ENCODE measurements around the gene ADSS1.

ADSS1 gene

DNA sequence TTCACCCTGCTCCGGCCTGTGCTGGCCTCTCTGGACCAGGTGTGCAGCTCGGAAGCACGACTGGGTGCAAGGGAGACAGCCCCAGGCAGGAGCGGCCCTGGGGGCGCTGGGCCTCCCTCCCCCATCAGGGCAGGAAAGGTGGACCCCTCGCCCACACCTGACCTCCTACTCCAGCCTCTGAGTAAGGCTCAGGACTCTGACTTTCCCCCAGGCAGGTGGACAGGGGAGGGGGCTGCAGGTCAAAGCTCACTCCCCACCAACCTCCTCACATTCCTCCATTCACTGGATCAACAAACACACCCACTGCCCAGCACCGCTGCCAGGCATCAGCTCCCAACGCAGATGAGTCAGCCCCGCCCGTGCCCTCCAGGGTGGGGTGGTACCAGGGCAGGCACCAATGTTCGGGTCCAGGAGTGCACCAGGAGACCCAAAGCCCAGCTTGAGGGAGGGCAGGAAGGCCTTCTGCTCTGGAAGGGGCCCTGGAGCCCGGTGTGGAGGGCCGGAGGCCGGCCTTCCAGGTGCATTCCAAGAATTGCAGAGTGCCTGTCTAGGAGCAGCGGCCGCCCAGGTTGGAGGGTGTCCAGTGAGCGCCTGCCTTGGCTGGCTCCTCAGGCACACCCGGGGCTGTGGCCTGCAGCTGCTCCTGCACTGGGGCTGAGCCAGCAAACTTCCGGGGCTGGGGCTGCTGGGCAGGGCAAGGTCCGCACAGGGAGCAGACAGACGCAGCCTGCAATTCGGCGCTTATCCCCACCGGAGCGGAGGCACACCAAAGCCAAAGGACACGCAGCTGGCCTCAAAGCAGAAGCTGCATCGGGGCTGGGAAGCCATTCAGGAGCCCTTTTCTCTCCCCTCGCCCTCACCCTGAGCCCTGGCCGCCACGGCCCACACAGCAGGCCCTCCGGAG, 36.2 kb upstream of the ADSS1 start:
- no peak for DNase-seq (ENCODE audit: low read depth)

DNA sequence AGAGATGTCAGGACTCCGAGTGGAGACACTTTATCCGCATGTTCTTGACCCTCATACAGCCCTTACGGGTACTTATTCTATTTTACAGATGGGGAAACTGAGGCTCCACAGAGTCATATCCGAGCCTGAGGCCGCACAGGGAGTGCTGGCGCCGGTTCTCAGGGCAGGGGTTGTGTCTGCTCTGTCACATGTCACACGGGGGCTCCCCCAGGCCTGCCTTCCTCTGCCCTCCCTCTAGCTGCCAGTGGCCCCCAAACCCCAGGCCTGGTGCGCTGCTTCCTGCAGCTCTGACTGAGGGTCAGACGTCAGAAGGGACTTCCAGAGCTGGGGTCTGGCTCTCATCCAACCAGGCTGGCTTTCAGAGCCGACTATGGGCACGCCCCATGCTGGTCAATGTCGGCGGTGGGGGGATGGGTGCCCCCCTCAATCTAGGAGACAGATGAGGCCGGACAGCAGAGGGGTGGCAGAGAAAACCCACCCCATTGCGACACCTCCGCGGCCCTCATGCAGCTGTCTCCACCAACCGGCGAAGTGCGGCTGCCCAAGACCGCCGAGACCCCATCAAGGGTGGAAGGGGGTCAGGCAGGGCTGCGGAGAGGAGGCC, 35.4 kb upstream of the ADSS1 start:
- DNase-seq (ENCODE audit: low read depth), result no peak

GRCh38 chr14:104689109-104689880, 34.7 kb upstream of the ADSS1 start, which contains the start of gene INF2:
TSS of gene INF2 (plus strand) at chr14:104689618. CDS start at chr14:104701366, 11,748 bp downstream.
- DNase-seq (ENCODE audit: low read depth), result no peak

GRCh38 chr14:104689881-104690711, 33.9 kb upstream of the ADSS1 start:
- DNase-seq (ENCODE audit: low read depth), result no peak

GRCh38 chr14:104690861-104691455, 33.1 kb upstream of the ADSS1 start:
- DNase-seq (ENCODE audit: low read depth), result no peak

DNA sequence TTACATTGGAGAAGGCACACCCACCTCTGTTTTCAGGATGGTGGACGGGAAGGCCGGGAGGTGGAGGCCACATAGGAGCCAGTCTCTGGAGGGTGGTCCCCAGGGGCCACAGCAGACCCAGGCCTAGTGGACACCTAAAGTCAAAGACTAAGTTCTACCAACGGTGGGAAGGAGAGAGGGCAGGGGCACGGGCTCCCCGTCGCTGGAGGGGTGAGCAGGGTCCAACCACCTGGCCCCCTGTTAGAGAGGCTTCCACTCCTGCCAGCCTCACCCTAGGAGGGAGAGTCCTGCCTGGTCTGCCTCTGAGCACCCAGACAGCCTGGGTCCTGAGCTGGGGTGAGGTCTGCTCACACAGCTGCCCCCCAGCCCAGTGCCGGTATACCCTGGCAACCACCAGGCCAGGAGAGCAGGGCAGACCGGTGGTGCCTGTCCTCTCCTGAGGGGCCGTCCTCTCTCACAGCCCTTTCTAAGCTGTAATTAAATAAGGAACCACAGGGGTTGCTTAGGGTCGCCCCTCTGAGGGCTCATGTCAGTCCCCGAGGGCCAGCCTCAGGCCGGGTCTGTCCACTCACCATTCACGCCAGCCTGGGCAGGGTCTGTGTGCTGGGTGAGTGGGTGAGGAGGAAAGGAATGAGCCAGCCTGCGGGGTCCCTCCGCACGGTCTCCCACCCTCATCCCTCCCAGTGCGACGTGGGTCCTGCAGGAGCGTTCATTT, 32.3 kb upstream of the ADSS1 start:
- no peak for DNase-seq (ENCODE audit: low read depth)

- no peak for DNase-seq (ENCODE audit: low read depth)
Measured at GRCh38 chr14:104692261-104692938, 31.6 kb upstream of the ADSS1 start.

- no peak for DNase-seq (ENCODE audit: low read depth)
Measured at GRCh38 chr14:104692939-104693315, 31.1 kb upstream of the ADSS1 start.

DNA sequence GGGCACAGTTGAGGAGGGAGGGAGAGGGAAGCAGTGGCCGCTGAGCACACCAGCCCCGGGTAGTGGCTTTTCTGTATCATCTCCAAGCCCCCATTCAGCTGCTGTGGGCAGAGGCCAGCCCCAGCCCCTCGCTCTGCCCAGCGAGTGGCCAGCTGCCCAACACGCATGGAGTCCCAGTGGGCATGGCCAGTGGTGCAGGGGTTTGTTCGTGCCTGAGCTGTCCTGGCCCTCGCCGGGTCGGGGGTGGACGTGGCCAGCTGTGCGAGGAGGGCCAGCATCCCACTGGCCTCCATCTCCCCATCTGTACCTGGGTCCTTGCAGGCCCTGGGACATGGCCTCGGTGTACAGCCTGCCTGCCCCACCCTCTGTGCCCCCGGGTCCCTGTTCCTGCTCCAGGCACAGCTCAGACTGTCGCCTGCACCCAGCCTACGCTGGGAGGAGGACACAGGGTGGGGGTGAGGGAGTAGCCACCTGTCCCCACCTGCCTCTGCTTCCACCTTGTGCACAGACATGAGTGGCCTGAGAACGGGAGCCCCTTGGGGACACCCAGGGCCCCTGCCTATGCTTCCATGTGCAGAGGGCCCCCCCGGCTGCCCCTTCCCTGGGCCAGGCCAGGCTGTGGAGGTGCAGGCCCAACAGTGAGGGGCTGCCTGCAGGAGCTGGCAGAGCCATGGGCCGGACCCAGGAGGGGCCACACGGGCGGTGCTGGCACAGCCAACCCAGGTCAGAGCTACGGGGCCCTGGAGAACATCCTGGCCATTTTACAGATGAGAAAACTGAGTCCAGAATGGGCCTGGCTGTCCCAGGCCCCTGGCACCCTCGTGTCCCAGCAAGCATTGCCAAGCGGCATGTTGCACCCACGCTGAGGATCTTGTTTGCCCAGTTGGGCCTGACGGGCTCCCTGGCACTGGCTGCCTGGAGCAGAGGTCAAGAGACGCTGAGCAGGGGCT, 30.3 kb upstream of the ADSS1 start:
- no peak for DNase-seq (ENCODE audit: low read depth)

DNA sequence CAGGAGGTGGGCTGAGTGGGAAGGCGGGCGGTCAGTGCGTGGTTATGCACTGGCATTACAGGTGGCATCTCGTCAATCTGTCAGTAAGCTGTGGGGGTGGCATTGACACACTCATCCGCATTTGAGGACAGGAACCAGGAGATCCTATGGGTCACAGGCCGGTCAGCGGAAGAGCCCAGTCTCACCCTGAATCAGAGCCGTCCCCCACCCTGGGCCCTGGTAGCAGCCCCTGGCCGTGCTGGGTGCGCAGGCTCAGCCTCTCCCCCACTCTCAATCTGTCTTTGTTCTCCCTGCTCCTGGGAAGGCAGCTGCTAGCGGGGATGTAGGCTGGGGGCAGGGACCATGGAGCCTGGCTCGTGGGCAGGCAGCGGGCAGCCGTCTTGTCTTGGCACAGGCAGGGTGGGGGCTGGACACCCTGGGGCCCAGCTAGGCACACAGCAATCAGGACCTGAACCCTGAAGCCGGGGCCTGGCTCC, 29.5 kb upstream of the ADSS1 start:
- no peak for DNase-seq (ENCODE audit: low read depth)

GRCh38 chr14:104694991-104695659, 28.9 kb upstream of the ADSS1 start:
- DNase-seq (ENCODE audit: low read depth), result no peak

- no peak for DNase-seq (ENCODE audit: low read depth)
Measured at GRCh38 chr14:104695660-104696000, 28.4 kb upstream of the ADSS1 start.

DNA sequence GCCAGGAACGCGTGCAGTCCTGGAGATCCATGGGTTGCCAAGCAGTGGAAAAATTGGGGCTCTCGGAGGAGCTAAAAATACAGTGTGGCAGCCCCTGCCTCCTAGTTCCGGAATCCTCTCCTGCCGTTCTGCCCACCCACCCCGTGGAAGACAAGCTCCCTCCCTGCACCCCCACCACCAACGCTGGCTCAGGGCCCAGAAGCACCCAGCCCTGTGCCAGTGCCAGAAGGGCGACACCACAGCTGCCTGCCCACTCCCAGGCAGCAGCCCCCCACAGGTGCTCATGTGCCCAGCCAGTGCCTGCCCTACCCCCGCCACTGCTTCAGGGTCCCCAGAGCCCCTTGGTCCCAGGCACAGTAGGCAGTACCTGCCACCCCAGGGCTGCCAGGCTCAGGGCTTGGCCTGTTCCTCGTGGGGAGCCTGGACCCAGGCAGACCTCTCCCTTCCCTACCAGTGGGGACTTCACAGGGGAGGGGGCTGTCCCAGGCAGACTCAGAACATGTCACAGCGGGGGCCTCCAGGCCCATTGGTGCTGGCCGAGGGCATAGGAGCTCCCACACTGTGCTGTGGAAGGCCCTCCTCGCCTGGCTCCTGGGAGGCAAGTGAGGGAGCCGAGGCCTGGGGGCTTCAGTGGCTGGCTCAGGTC, 27.2 kb upstream of the ADSS1 start:
- DNase-seq (ENCODE audit: low read depth), result no peak

DNA sequence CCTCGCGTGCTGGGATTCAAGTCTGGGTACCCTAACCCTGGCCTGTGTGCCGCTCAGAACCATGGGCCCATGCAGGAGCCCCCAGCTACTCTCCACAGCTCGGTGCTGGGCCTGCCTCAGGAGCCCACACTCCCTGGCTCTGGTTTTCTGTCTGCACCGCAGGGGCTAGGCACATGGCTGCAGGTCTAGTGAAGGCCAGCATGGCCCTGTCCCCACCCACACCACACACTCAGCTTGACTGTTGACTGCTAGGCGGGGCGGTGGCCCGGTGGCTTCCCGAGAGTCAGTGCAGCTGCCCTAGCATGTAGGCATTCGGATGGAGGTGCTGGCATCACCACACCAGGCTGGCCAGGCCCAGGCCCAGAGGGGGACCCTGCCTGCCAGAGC, 26.7 kb upstream of the ADSS1 start:
- DNase-seq (ENCODE audit: low read depth), result no peak

DNA sequence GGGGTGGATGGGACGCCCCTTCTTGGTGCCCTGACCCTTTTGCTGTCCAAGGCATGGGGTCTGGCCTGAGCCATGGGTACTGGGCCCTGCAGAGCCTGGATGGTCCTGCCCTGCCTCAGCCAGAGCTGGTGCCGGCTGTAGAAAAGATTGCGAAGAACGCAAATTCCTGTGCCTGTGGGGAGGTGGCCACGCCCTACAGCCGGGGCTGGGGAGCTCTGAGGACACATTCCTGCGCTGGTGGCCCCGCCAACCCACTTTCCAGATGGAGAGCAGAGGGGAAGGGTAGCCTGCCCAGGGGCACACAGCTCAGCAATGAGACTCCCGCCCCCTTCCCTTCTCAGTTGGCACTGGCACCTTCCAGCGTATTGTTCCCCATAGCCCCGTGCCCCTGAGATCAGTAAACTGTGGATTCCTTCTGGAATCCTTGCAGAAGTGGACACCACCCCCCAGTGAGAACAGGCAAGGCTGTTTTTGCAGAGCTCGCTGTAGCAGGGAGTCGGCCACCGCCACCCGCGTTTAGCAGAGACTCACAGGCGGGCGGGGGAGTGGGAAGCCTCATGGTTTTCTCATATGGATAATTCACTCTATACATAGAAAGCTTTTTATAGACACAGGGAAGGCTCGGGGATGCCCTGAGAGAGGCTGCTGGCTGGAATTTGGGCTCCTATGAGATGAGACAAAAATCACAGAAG, 26.0 kb upstream of the ADSS1 start:
- DNase-seq (ENCODE audit: low read depth), result no peak

DNA sequence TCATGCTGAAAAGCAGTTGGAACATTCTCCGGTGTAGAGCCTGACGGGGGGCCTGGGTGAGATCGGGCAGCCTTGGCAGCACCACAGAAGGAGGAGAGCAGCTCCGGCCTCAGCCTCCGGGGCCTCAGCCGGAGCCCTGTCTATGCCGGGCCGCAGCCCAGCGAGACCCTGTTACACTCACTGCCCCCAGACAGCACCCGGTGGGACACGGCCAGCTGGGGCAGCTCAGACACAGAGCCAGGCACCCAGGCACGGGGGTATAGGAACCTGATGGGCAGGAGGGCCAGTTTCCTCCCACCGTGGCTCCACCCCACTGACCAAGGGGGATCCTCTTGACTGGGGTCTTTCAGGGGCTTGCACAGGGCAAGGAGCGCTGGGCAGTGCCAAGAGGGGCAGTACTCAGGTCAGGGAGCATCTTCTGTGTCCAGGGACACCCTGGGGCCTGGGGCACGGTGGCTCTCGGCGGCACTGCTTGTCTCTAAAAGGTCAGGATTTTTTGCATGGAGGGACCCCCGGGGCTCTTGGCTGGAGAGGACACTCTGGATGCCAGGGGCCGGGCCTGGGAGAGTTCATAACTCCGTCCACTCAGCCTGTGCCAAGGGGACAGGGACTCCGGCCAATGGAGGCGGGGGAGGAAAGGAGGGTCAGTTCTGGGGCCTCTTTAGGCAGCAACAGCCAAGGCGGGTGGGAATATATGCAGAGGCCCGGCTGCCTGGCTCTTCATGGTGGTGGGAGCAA, 25.2 kb upstream of the ADSS1 start:
- DNase-seq (ENCODE audit: low read depth), result no peak

DNA sequence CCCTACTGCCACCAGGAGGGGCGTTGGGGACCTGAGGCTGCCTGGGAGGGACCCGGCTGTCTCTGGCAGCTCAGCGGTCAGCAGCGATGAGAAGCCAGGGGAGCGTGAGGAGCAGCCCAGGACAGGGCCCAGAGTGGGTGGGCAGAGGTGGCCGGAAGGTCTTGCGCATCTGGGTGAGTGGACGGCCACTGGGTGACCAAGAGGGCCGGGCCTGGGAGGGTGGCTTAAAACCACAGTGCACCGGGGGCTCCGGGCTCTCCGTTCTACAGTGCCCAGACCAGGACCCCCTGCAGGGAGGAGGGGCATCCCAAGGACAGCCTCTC, 24.6 kb upstream of the ADSS1 start:
- DNase-seq (ENCODE audit: low read depth), result no peak
